ENCODE data around the gene SPATA31C1. TPM values are rescaled to one million over a fixed set of nuclear protein-coding genes. Genes with fewer than 3 reads are reported as not detected.

Gene SPATA31C1
- total and polyA plus RNA-seq, 7 donors, result not detected

- intact Hi-C loops (cut with DNase I), result loop anchor here in 1 of 2 donors (2.0 to 5.0 kb wide), 2 partner anchors 436 to 628 kb away; partner anchors contain the start of gene SPIN1
- DNase-seq (no peak), ATAC-seq (peak in 2 of 4 donors; percentile 35)
- no peaks in the 10 kb centered on the region for H3K4me1 ChIP-seq
- H3K27ac ChIP-seq, result no peak overlapping the region
- no peaks in the 10 kb centered on the region for H3K27me3 ChIP-seq (ENCODE audit: insufficient read depth in 3 of 3, low read length in 2 of 3)
- H3K9me3 ChIP-seq, result no peaks in the 10 kb centered on the region
- H3K36me3 ChIP-seq (ENCODE audit: insufficient read depth in 1 of 2, low read depth in 1 of 2), result no peaks in the 10 kb centered on the region
- peak; percentile 47 for TF ChIP-seq CTCF (IDR thresholded peaks at IDR 0.05)
- no peak overlapping the region for H3K4me3 ChIP-seq
- WGBS, 3 donors, result 60 to 70% (median 64%) methylated on average over 4 of the region's 4 CpGs
Observed at GRCh38 chr9:87950765-87951488, 33.2 kb downstream of the SPATA31C1 start.

GRCh38 chr9:87954230-87954629 lies 36.5 kb downstream of the SPATA31C1 start:
- WGBS, 3 donors, result 72 to 81% (median 73%) methylated on average over 3 of the region's 3 CpGs
- ATAC-seq (no peak), DNase-seq (no peak)
- Histone ChIP-seq H3K36me3 (ENCODE audit: insufficient read depth in 1 of 2, low read depth in 1 of 2) (no peaks in the 10 kb centered on the region), H3K4me1 (no peaks in the 10 kb centered on the region), H3K9me3 (no peaks in the 10 kb centered on the region), H3K4me3 (no peak overlapping the region), H3K27me3 (ENCODE audit: insufficient read depth in 3 of 3, low read length in 2 of 3) (no peaks in the 10 kb centered on the region), H3K27ac (no peak overlapping the region)
- no peak for TF ChIP-seq CTCF (IDR thresholded peaks at IDR 0.05)
- intact Hi-C loops (cut with DNase I), result loop anchor here in 1 of 2 donors (5.0 kb wide), 1 partner anchor 433 kb away; the partner anchor contains the start of gene SPIN1

GRCh38 chr9:87957839-87958238 lies 40.1 kb downstream of the SPATA31C1 start:
- no peak for ATAC-seq
- no peak for TF ChIP-seq CTCF (IDR thresholded peaks at IDR 0.05)
- H3K27ac ChIP-seq, result no peak overlapping the region
- H3K4me3 ChIP-seq, result no peak overlapping the region
- H3K4me1 ChIP-seq, result no peaks in the 10 kb centered on the region
- no peak for DNase-seq
- H3K27me3 ChIP-seq (ENCODE audit: insufficient read depth in 3 of 3, low read length in 2 of 3), result no peaks in the 10 kb centered on the region
- intact Hi-C loops (cut with DNase I), result no loop called here
- no peaks in the 10 kb centered on the region for H3K9me3 ChIP-seq
- WGBS, 3 donors, result 88 to 94% (median 93%) methylated on average over 7 of the region's 7 CpGs
- no peaks in the 10 kb centered on the region for H3K36me3 ChIP-seq (ENCODE audit: insufficient read depth in 1 of 2, low read depth in 1 of 2)

GRCh38 chr9:87958591-87958990 lies 40.8 kb downstream of the SPATA31C1 start:
- 88 to 97% (median 93%) methylated on average over 1 of the region's 1 CpG for WGBS, 3 donors
- ATAC-seq, result no peak
- intact Hi-C loops (cut with DNase I), result no loop called here
- DNase-seq, result no peak
- Histone ChIP-seq H3K36me3 (ENCODE audit: insufficient read depth in 1 of 2, low read depth in 1 of 2) (no peaks in the 10 kb centered on the region), H3K27ac (no peak overlapping the region), H3K4me3 (no peak overlapping the region), H3K4me1 (no peaks in the 10 kb centered on the region), H3K9me3 (no peaks in the 10 kb centered on the region), H3K27me3 (ENCODE audit: insufficient read depth in 3 of 3, low read length in 2 of 3) (no peaks in the 10 kb centered on the region)
- no peak for TF ChIP-seq CTCF (IDR thresholded peaks at IDR 0.05)
